NK-92 (cell line): ENCODE data around the gene CCDC18.
"Not testable (repeated sequence)": the region's sequence is repeated elsewhere in the genome, so short reads cannot be mapped to it uniquely, and the experiment has no call there.

Experiments used
- DNase-seq: peaks from one replicate; lab custom pipeline; 2025; ENCODE audit not compliant: unreplicated experiment; lab: John Stamatoyannopoulos, UW

Gene CCDC18

GRCh38 chr1:93174638-93175037 lies 5.9 kb upstream of the CCDC18 start:
- DNase-seq = not testable (repeated sequence)

DNA sequence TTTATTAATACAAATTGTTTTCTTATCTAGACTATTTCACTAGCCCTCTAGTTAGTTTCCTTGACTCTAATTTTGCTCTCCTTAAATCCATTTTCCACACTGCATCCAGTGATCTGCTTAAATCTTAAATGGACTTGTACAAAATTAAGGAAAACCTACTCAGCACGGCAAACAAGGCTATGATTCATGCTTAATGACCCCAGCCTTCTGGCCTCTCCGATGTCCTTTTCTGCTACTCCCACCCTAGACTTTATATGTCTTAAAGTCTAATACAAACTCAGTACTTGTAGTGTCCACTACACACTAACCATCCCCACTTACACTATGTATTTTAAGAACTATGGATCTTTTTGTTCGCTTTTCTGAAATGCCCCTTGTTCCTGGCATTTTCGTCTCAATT lies 2.5 kb upstream of the CCDC18 start:
- DNase-seq = no peak

GRCh38 chr1:93178418-93178817 lies 2.1 kb upstream of the CCDC18 start:
- no peak for DNase-seq

GRCh38 chr1:93179886-93180722 lies 420 bp upstream of the CCDC18 start, which contains the start of gene TMED5:
Gene TMED5 (minus strand): TSS chr1:93180413. CDS start chr1:93180242, 171 bp downstream.
- DNase-seq = peak; percentile 78

DNA sequence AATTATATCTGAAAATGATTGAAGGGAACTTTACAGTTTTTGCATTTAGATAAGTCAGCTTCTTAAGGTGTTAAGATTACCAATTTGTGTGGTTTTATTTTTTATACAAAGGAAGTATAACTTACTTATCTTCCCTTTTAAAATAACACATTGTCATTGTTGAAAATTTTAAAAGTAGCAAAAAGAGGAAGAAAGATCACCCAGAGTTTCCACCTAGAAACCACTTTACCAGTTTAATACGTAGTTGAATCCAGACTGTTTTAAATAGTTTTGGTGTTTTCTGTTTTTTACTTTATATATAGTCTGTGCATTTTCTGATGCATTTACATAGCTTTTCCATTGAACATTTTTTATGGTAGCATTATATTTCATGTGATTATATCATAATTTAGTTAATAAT lies 6.1 kb downstream of the CCDC18 start:
- DNase-seq = no peak

DNA sequence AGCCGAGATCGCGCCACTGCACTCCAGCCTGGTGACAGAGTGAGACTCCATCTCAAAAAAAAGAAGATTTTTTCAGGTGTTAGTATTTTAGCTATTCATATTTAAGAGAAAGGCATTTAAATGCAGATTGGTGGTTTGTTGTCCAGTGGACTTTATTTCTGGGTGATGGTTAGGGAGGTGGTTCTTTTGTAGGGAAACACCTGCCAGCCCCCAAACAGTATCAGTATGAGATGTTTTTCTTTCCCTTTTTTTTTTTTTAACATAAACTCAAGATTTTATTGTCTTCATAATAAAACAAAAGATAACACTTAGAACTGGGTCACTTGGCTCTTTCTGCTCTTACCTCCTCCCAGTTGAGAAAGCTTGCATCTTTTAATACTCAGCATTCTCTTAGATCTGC lies 9.9 kb downstream of the CCDC18 start:
- DNase-seq = no peak

DNA sequence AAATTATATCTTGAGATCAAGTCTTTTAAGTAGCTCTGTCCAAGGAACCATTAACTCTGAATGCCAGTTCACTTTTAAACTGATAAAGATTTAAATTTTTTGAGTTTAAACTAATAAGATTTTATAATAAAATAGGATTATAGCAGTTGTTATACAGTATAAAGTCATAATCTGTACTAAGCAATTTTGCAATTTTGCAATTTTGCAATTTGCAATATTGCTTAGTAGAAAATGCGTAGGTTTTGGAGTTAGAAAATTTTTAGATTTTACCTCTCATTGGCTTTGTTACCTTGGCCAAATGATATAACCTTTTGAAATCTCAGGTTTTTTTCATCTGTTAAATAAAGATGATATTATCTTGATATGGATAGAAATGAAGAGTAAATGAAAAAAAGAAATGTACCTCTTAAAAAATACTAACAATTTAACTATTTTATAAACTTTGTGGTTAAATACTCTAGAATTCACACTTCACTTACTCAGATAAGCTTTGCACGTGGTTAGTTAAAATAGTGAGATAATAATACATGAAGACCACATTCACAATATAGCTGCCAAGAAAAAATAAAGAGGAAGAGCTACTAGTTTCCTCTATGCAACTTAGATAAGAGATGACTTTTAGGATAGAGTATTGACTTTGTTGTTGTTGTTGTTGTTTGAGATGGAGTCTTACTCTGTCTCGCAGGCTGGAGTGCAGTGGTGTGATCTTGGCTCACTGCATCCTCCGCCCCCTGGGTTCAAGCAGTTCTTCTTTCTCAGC lies 13.9 kb downstream of the CCDC18 start:
- DNase-seq = no peak

DNA sequence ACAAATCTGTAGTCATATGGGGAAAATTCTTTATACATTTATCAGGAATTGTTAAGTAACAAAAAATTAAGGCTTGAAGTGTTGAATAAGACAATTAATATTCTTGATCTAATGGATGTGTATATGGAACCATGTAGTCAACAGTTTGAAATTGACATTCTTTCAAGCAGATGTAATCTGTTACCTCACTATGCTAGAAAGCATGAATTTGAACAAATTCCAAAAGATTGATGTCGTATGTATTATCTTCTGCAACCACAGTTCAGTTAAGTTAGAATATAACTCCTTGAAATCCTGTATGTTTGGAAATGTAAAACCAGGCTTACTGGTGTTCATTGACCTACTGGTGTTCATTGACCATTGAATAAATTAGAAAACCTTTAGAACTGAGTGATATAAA lies 16.1 kb downstream of the CCDC18 start:
- no peak for DNase-seq

GRCh38 chr1:93199150-93199549 lies 18.6 kb downstream of the CCDC18 start:
- DNase-seq = no peak

- DNase-seq = no peak
These were observed 19.6 kb downstream of the CCDC18 start for GRCh38 chr1:93200086-93200620.

DNA sequence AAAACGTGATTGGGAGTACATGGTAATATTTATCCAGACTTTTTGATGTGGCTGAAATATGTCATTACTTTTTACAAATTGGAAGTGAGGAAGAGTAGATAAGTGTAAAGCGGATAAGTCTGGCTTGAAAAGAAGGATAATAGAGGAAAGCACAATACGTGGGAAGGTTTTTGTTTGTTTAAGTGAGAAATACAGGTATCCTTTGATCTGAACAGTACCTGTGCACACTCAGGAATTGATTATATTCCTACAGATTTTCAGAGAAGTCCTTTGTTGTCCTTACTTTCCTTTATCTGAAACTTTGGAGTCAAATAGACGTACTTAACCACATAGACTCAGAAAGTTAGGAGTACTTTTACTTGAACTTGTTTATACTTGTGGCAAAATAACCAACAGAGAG lies 20.2 kb downstream of the CCDC18 start:
- no peak for DNase-seq

- DNase-seq = no peak
These were observed 25.5 kb downstream of the CCDC18 start for GRCh38 chr1:93205892-93206566.

GRCh38 chr1:93206567-93206954 lies 26.0 kb downstream of the CCDC18 start:
- DNase-seq = no peak

DNA sequence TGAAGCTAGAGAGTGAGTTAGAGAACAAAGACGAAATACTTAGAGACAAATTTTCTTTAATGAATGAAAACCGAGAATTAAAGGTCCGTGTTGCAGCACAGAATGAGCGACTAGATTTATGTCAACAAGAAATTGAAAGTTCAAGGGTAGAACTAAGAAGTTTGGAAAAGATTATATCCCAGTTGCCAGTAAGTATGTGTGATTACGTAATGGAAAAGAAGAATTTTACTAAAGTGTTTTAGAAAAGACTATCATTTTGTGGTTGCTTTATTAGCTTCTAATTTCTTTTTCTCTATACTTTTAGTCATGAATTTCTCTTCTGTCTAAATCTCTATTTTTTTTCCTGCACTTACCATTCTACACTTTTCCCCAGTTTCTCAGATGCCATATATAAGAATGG lies 26.7 kb downstream of the CCDC18 start:
- DNase-seq = no peak

DNA sequence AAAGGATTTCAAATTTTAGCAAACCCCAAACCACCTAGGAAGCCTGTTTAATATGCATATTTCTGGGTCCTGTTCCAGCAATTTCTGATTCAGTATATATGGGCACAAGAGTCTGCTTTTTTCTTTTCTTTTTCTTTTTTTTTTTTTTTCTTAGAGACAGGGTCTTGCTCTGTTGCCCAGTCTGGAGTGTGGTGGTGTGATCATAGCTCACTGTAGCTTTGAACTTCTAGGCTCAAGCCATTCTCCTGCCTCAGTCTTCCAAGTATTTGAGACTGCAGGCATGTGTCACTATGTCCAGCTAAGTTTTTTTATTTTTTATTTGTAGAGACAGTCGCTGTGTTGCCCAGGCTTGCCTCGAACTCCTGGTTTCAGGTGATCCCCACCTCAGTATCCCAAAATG lies 34.8 kb downstream of the CCDC18 start:
- no peak for DNase-seq

DNA sequence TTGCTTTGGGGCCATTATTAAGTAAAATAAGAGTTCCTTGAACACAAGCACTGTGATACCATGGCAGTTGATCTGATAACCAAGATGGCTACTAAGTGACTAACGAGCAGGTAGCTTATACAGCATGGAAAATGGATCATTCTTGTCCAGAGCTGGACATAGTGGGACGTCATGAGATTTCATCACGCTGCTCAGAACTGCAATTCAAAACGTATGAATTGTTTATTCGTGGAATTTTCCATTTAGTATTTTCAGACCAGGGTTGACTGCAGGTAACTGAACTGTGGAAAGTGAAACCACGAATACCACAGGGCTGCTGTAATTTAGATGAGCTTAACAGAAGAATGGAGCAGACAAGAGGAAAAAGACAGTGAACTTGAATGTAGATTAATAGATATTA lies 38.9 kb downstream of the CCDC18 start:
- DNase-seq = no peak

DNA sequence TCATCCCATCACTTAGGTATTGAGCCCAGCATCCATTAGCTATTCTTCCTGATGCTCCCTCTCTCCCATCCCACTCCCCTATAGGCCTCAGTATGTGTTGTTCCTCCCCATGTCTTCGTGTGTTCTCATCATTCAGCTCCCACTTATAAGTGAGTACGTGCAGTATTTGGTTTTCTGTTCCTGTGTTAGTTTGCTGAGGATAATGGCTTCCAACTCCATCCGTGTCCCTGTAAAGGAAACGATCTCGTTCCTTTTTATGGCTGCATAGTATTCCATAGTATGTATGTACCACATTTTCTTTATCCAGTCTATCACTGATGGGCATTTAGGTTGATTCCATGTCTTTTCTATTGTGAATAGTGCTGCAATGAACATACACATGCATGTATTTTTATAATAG lies 40.2 kb downstream of the CCDC18 start:
- DNase-seq = not testable (repeated sequence)

DNA sequence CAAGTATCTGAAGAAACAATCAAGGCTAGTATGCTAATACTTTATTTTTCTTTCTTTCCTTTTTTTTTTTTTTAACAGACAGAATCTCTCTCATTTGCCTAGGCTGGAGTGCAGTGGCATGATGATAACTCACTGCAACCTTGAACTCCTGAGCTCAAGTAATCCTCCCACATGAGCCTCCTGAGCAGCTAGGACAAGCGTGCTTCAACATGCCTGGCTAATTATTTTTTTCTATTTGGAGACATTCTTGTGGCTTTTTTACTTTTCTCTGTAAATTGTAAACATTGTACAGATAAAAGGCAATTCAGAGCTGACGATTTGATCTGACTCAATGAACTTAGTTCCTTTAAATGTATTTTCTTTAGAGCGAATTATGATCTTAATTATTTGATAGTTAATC lies 41.4 kb downstream of the CCDC18 start:
- DNase-seq = no peak

DNA sequence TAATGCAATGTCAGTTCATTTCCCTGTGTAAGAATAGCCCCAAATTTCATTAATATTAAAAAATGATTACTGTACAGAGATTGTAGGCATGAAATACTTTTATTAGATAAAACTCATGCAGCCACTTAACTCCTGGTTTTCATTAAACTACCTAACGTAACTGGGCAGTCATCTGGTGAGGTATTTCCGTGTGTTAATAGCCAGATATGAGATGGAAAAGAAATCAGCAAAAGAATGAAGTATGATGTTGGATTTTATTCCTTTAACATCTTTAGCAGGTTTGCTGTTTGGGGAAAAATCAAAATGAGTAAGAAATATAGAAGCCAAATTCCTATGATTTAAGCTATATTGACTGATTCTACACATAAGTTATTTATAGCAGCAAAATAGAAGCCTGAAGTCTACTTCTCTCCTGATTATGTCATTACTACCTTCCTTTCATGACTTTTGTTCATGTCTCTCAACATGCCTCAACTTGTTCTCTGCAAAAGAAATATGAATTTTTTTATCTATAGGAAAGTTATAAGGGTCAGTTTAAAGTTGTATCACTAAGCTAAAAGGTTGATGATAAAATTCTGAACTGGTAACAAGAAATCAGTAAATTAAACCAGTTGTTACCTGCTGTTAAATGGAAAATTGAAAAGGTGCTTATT lies 42.6 kb downstream of the CCDC18 start:
- no peak for DNase-seq

DNA sequence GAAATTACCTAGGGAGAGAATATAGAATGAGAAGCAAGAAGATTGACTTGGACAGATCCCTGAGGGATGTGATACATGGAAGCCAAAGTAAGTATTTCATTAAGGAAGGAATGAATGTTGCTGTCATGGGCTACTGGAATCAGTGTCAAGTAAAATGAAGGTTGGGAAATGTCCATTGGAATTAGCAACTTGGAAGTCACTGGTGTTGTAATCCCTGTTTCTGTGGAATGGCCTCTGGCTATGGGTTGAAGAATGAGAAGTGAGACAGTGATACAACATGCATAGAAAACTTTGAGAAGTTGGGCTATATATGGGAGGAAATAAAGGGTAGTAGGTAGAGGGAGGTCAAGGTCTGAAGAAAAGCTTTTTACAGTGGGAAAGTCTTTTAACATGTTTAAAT lies 54.7 kb downstream of the CCDC18 start:
- DNase-seq = no peak

DNA sequence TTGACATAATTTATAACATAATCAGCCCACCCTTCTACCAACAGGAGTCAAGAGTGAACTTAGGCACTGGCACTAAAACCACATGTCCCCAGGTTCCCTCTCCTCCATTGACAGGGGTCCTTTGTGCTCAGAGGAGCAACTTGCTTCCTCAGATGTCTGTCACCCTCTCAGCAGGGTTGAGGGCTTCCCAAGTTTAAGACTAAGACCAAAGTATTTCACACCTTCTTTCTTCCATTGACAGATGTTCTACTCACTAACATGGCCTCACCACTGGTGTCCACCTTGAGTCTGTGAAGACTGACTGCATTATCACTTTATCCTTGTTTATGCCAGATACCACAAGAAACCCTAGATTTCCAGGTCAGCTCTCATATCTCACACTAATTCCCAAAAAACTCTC lies 56.5 kb downstream of the CCDC18 start:
- no peak for DNase-seq
